Measurements from ENCODE around the gene PRDM16. TPM values are rescaled to one million over a fixed set of nuclear protein-coding genes. Genes with fewer than 3 reads are reported as not detected.

PRDM16 gene
- total RNA-seq, 4 donors from 2014 or later: 0.19 to 1.6 (median 0.36) TPM

GRCh38 chr1:3078871-3079270, 9.9 kb downstream of the PRDM16 start:
- Histone ChIP-seq H3K9me3 (no peaks in the 10 kb centered on the region), H3K36me3 (no peaks in the 10 kb centered on the region), H3K27ac (no peak overlapping the region), H3K27me3 (peaks cover 90% of the 10 kb centered on the region), H3K4me1 (peaks cover under 1% of the 10 kb centered on the region), H3K4me3 (no peak overlapping the region)
- 74% methylated on average over 14 of the region's 24 CpGs for WGBS
- no peak for DNase-seq (ENCODE audit: low spot score in 2 of 2)
- TF ChIP-seq CTCF (IDR thresholded peaks at IDR 0.05): no peak
- TF ChIP-seq POLR2A (IDR thresholded peaks at IDR 0.05): no peak
- no peak for TF ChIP-seq EP300 (IDR thresholded peaks at IDR 0.05)
- TF ChIP-seq POLR2AphosphoS5 (IDR thresholded peaks at IDR 0.05): no peak

GRCh38 chr1:3079381-3080052, 10.5 kb downstream of the PRDM16 start:
- Histone ChIP-seq H3K9me3 (no peaks in the 10 kb centered on the region), H3K4me1 (no peaks in the 10 kb centered on the region), H3K27ac (no peak overlapping the region), H3K27me3 (peaks cover 90% of the 10 kb centered on the region), H3K4me3 (no peak overlapping the region), H3K36me3 (no peaks in the 10 kb centered on the region)
- no peak for TF ChIP-seq POLR2AphosphoS5 (IDR thresholded peaks at IDR 0.05)
- no peak for TF ChIP-seq EP300 (IDR thresholded peaks at IDR 0.05)
- no peak for TF ChIP-seq CTCF (IDR thresholded peaks at IDR 0.05)
- TF ChIP-seq POLR2A (IDR thresholded peaks at IDR 0.05): no peak
- no peak for DNase-seq (ENCODE audit: low spot score in 2 of 2)
- 79% methylated on average over 12 of the region's 18 CpGs for WGBS

GRCh38 chr1:3080053-3080955, 11.3 kb downstream of the PRDM16 start:
- peaks cover 93% of the 10 kb centered on the region for H3K27me3 ChIP-seq
- no peak overlapping the region for H3K27ac ChIP-seq
- DNase-seq (ENCODE audit: low spot score in 2 of 2): no peak
- no peak overlapping the region for H3K4me3 ChIP-seq
- TF ChIP-seq POLR2AphosphoS5 (IDR thresholded peaks at IDR 0.05) (no peak), EP300 (IDR thresholded peaks at IDR 0.05) (no peak), CTCF (IDR thresholded peaks at IDR 0.05) (no peak), POLR2A (IDR thresholded peaks at IDR 0.05) (no peak)
- H3K9me3 ChIP-seq: no peaks in the 10 kb centered on the region
- WGBS: 82% methylated on average over 41 of the region's 41 CpGs
- no peaks in the 10 kb centered on the region for H3K36me3 ChIP-seq
- H3K4me1 ChIP-seq: no peaks in the 10 kb centered on the region

GRCh38 chr1:3081171-3081683, 12.2 kb downstream of the PRDM16 start:
- H3K27ac ChIP-seq: no peak overlapping the region
- no peak overlapping the region for H3K4me3 ChIP-seq
- peaks cover 92% of the 10 kb centered on the region for H3K27me3 ChIP-seq
- TF ChIP-seq POLR2AphosphoS5 (IDR thresholded peaks at IDR 0.05) (no peak), POLR2A (IDR thresholded peaks at IDR 0.05) (no peak), CTCF (IDR thresholded peaks at IDR 0.05) (no peak), EP300 (IDR thresholded peaks at IDR 0.05) (no peak)
- H3K36me3 ChIP-seq: no peaks in the 10 kb centered on the region
- no peaks in the 10 kb centered on the region for H3K9me3 ChIP-seq
- 93% methylated on average over 9 of the region's 23 CpGs for WGBS
- no peaks in the 10 kb centered on the region for H3K4me1 ChIP-seq
- no peak for DNase-seq (ENCODE audit: low spot score in 2 of 2)

GRCh38 chr1:3082051-3082450, 13.0 kb downstream of the PRDM16 start:
- no CpG with 5 or more reads among the region's 8 CpGs for WGBS
- Histone ChIP-seq H3K27me3 (peaks cover 92% of the 10 kb centered on the region), H3K4me1 (no peaks in the 10 kb centered on the region), H3K9me3 (no peaks in the 10 kb centered on the region), H3K4me3 (no peak overlapping the region), H3K27ac (no peak overlapping the region), H3K36me3 (no peaks in the 10 kb centered on the region)
- DNase-seq (ENCODE audit: low spot score in 2 of 2): no peak
- TF ChIP-seq EP300 (IDR thresholded peaks at IDR 0.05): no peak
- TF ChIP-seq CTCF (IDR thresholded peaks at IDR 0.05): no peak
- no peak for TF ChIP-seq POLR2AphosphoS5 (IDR thresholded peaks at IDR 0.05)
- no peak for TF ChIP-seq POLR2A (IDR thresholded peaks at IDR 0.05)
